T47D (cell line): ENCODE data around the gene CXCL11.
"Not testable (repeated sequence)": the region's sequence is repeated elsewhere in the genome, so short reads cannot be mapped to it uniquely, and the experiment has no call there.

ENCODE experiments used
- DNase-seq, 2 experiments: peaks; one replicate each; pipeline versions ENCODE4 v3.0.0 to v3.0.0-alpha.2; 2011 to 2012; ENCODE audit warnings: low read depth in 1 of 2, low spot score in 1 of 2
- JUND ChIP-seq: IDR thresholded peaks from 2 replicates; pipeline ENCODE4 v1.6.1; 2012; ENCODE audit warnings: low read depth
- in situ Hi-C: cut with HindIII; loops from 2 replicates; pipeline ENCODE4 v1.10.0; 2016; ENCODE audit warnings: low sequenced_read_pairs, low pct_unique_long_range_greater_than_20kb

The CXCL11 gene

DNA sequence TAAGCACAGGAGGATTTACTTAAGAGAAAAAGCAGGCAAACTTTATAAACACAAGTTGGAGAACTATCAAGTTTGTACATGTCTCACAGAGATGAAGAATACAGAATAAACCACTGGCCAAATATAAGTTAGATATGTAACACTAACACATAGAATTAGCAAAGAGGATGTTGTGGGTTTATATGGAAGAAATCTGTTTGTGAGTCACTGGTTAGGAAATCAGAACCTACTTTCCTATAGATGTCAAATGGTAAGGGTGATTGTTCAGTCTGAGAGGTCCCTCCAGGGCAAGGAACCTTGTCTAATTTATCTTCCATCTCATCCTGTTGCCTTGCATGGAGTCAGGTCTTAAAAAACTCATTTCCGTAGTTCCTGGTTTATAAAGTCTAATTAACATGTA lies 23.9 kb upstream of the CXCL11 start:
- DNase-seq: no peak
- in situ Hi-C loops: no loop called here
- TF ChIP-seq JUND: no peak

- DNase-seq: no peak
- in situ Hi-C loops: no loop called here
- no peak for TF ChIP-seq JUND
These were observed 23.1 kb upstream of the CXCL11 start for GRCh38 chr4:76058888-76059426.

DNA sequence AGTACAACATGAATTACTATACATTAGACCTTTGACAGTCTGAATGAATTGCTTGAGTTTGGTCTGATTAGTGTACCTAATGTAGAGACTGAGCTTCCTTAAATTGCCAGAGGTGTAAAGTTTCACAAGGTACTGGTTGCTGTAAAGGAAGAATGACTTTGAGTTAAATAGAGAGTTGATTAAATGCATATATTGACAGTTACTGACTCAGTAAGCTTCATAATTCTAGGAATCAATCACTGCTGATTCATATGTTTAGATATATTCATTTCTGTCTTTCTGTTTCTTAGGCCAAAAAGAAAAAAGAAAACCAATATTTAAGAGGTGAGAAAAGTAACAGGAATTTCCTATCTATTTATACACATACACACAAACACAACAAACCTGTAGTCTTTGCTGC lies 22.4 kb upstream of the CXCL11 start:
- no peak for DNase-seq
- in situ Hi-C loops: no loop called here
- no peak for TF ChIP-seq JUND

- TF ChIP-seq JUND: no peak
- in situ Hi-C loops: no loop called here
- DNase-seq: no peak
These were observed 19.6 kb upstream of the CXCL11 start for GRCh38 chr4:76055421-76055820.

- no peak for TF ChIP-seq JUND
- DNase-seq: no peak
- in situ Hi-C loops: no loop called here
These were observed 19.1 kb upstream of the CXCL11 start for GRCh38 chr4:76055016-76055415.

- in situ Hi-C loops: no loop called here
- TF ChIP-seq JUND: no peak
- DNase-seq: no peak
These were observed 17.9 kb upstream of the CXCL11 start for GRCh38 chr4:76053730-76054129.

GRCh38 chr4:76050560-76051050 lies 14.7 kb upstream of the CXCL11 start:
- in situ Hi-C loops: not testable (repeated sequence)

GRCh38 chr4:76049860-76050416 lies 14.1 kb upstream of the CXCL11 start:
- DNase-seq, in situ Hi-C loops: not testable (repeated sequence)

More at GRCh38 chr4:76050560-76051050, 14.7 kb upstream of the CXCL11 start:
- DNase-seq: not testable (repeated sequence)

DNA sequence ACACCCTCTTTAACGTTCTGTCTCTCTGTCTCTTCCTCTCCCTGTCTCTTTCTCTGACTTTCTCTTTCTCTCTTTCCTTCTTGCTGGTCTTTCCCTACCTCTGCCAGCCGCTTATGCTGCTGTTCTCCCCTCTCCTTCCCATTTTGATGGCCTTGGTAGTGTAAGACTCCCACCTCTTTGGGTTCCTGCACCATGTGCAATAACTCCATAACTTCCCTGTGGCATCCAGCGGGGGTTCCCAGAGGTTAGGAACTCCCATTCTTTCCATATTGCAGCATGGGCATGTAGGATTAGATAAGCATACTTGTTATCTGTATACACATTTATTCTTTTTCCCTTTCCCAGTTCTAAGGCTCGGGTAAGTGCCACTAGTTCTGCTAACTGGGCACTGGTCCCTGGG lies 8.8 kb upstream of the CXCL11 start:
- in situ Hi-C loops, DNase-seq: not testable (repeated sequence)

DNA sequence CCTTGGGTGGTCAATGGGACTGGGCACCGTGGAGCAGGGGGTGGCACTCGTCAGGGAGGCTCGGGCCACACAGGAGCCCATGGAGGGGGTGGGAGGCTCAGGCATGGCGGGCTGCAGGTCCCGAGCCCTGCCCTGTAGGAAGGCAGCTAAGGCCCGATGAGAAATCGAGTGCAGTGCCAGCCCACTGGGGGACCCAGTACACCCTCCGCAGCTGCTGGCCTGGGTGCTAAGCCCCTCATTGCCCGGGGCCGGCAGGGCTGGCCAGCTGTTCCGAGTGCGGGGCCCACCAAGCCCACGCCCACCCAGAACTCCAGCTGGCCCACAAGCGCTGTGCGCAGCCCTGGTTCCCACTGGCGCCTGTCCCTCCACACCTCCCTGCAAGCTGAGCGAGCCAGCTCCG lies 7.4 kb upstream of the CXCL11 start:
- in situ Hi-C loops, DNase-seq: not testable (repeated sequence)

DNA sequence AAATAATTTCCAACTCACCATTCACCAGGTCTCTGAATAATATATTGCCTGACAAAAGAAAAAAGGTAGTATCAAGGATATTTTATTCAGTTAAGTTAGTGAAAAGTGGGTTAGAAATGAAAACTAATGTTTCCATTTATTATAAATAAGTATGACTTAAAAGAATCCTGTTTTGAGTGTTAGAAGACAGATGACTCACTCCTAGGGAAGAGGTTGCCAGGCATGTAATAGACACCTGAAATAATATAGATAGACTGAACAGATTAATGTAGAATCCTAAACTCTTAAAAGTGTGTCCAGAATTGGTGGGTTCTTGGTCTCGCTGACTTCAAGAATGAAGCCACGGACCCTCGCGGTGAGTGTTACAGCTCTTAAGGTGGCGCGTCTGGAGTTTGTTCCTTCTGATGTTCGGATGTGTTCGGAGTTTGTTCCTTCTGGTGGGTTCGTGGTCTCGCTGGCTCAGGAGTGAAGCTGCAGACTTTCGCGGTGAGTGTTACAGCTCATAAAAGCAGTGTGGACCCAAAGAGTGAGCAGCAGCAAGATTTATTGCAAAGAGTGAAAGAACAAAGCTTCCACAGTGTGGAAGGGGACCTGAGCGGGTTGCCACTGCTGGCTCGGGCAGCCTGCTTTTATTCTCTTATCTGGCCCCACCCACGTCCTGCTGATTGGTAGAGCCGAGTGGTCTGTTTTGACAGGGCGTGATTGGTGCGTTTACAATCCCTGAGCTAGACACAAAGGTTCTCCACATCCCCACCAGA lies 6.5 kb upstream of the CXCL11 start:
- DNase-seq, in situ Hi-C loops: not testable (repeated sequence)

DNA sequence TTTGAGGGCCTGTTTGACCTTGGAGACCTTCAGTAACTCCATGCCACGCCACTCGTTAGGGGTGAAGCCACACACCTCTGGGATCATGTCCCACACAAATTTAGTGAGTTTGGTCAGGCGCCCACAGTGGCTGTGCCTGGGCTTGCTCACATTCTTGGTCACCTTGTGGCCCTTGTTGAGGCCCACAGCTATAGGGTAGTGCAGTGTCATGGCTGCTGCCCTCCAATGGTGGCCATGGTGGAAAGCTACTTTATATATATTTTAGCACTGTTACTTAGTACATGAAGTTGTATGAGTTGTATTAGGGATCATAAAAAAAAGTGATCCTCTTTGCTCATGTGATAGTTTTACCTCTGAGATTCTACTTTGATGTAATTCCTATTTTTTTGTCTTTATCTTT lies 985 bp upstream of the CXCL11 start:
- in situ Hi-C loops: no loop called here
- DNase-seq: no peak
- TF ChIP-seq JUND: no peak

DNA sequence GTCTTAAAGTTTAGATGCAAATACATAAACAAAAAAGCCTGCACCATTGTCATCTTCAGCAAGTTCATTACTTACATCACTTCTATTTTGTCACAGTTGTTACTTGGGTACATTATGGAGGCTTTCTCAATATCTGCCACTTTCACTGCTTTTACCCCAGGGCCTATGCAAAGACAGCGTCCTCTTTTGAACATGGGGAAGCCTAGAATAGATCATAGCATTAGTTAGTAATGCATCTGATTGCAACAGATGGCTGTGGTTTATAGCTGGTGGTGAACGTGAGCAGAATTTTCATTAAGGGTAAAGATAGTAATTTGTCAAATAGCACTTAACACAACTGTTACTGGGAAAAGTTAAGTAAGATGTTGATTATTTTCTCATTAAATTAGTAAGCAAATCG lies 729 bp downstream of the CXCL11 start:
- in situ Hi-C loops: no loop called here
- no peak for TF ChIP-seq JUND
- no peak for DNase-seq

GRCh38 chr4:76029300-76029699 lies 6.6 kb downstream of the CXCL11 start:
- in situ Hi-C loops: no loop called here
- TF ChIP-seq JUND: no peak
- DNase-seq: no peak
